Femur (tissue), 1 donor: ENCODE data around the gene ORC5.

Experiments used
- DNase-seq: peaks from one replicate; pipeline ENCODE4 v3.0.0-alpha.2; 2017

The ORC5 gene

DNA sequence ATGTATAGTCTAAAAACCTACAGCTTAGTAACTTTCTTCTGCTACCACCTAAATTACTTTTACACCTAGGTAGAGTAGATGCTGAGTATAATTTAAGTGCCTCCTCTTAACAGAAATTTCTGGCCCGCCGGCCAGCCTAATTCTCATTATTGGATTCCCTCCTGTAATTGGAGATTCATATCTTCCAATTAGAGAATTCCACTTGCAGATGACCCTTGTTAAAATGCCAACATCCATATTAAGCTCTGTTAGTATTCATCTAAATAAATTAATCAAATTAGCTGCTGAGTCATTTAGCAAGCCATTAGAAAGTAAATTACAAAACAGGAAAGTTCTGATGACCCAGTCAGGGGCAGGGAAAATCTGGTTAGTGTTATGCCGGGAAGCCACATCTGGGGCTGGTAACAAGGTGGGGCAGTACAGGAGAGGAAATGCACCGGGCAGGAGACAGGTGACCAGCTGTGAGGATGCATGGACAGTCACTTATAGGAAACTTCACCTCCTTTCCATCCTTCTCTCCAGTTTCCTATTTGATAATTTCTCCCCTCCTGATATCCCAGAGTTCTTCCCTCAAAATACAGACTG is 82.8 kb downstream of the ORC5 start:
- DNase-seq = no peak

DNA sequence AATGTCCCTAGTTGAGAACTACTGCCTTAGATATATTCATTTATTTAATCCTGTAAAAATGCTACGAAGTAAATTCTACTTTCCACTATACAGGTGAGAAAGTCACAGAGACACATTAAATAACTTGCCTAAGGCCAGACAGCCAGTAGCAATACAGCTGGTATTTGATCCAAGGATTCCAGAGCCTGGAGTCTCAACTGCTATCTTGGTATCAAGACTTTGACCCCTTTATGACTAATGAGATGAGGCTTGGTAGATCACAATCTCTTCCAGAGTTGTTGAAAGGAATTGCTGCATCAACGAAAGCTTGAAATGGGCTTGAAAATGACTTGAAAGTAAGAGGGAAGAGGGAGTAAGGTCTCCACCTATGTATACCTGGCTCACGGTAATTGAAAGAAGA is 83.3 kb downstream of the ORC5 start:
- no peak for DNase-seq

DNA sequence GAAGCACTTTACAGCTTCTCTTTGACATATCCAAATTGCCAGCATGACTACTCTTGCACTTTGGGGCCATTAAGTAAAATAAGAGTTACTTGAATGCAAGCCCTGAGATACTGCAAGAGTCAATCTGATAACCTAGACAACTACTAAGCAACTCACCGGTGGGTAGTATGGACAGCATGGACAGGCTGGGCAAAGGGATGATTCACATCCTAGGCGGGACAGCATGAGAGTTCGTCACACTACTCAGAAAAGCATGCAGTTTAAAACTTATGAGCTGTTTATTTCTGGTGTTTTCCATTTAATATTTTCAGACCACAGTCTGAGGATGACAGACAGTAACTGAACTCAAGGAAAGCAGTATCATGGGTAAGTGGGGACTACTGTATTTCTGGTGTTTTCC is 84.0 kb downstream of the ORC5 start:
- no peak for DNase-seq

DNA sequence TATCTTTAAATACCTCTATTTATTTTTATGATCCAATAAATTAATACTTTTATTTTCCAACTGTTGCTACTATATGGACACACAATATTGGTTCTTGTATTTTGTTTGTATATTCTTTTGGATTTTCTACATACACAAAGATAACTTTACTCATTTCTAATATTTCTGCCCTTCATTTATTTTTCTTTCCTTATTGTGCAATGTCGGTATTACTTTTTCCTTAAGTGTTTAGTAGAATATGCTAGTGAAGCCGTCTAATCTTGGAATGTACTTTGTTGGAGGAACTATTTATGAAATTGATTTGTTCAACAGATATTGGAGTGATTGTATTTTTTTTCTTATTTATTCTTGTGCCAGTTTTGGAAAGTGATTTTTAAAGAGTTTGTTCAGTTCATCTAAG is 94.0 kb downstream of the ORC5 start:
- DNase-seq = no peak

GRCh38 chr7:104112623-104113022 is 95.2 kb downstream of the ORC5 start:
- DNase-seq = no peak

GRCh38 chr7:104111271-104111670 is 96.5 kb downstream of the ORC5 start:
- DNase-seq = no peak

- no peak for DNase-seq
Observed at GRCh38 chr7:104106108-104106905, 101.5 kb downstream of the ORC5 start.

GRCh38 chr7:104098890-104099289 is 108.9 kb downstream of the ORC5 start:
- DNase-seq = no peak

- no peak for DNase-seq
Observed at GRCh38 chr7:104096683-104097082, 111.1 kb downstream of the ORC5 start.

GRCh38 chr7:104093127-104093526 is 114.7 kb downstream of the ORC5 start:
- no peak for DNase-seq

DNA sequence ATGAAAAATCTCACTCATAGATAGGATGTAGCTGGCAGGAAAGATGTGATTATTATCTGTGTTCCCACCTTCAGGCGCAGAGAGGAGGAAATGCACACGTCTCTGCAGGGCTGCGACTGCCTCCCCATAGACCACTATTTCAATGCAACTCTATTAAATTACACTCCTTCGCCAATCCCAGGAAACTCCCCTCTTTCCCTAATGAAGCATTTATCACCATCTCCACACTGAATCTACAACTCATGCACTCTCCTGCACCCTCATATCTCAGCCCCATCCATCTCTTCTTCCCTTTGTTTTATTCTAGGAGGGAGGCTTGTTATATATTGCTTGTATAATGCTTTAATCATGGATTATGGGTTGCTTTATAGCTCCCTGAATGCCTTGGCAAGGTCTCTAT is 116.6 kb downstream of the ORC5 start:
- no peak for DNase-seq

DNA sequence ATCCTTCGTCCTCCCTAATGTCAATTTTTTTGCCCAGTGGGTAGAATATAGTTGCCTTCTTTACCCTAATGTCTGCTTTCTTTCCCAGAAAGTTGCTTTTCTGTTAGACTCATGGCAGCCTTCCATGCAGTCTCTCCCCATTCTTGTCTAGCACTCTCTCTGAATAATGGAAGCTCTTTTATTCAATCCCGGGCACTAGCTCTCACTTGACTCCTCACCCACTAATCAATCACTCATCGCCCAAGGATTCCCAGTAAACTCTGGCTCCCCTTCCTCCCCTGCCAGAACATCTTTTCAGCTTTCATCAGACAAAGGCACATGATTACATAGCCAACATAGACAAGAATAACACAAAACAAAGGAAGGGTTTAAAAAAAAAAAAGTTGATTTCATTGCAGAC is 118.2 kb downstream of the ORC5 start:
- no peak for DNase-seq

DNA sequence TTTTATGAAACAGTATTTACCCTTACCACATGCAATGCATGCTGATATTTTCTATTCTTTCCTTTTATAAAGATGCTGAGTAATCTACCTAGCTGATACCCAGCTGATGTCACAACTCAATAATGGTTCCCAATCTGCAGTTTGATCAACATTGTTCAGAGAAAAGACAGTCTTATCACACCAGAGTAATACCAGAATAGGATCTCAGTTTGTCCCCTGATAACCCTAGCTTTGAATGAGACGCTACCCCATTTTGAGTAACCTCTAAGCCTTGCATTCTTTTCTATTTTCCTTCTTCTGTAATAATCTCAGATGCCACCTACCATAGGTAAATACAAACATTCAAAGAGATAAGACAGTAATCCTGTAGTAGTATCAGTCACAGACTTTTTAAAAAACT is 118.8 kb downstream of the ORC5 start:
- DNase-seq = no peak
